Lung (tissue), 12 donors: Measurements from ENCODE around the gene MAD2L2. TPM values are rescaled to one million over a fixed set of nuclear protein-coding genes. Genes with fewer than 3 reads are reported as not detected.

Experiments used
- ATAC-seq: fragments of 200-7000 bp; cut with Tn5 transposase; one replicate; pipeline ENCODE4 v1.9.1; 2020; ENCODE audit warnings: moderate number of reproducible peaks; ENCODE audit not compliant: insufficient read depth, low FRiP score
- DNase-seq, 3 donors: peaks; one replicate each; pipeline ENCODE4 v3.0.0-alpha.2; 2013 to 2017
- H3K27ac ChIP-seq, 2 donors: one replicate each; pipeline ENCODE4 v1.5.1; 2013; ENCODE audit warnings: mild to moderate bottlenecking in 2 of 2, moderate library complexity in 2 of 2, control low read depth in 1 of 2, inconsistent platforms in 1 of 2, low read depth in 1 of 2, low read length in 1 of 2
- H3K27me3 ChIP-seq, 3 donors: one replicate each; pipeline ENCODE4 v1.5.1; 2013; ENCODE audit warnings: low read length in 2 of 3; ENCODE audit not compliant: control insufficient read depth in 3 of 3, insufficient read depth in 3 of 3
- H3K36me3 ChIP-seq, 4 donors: one replicate each; pipeline ENCODE4 v1.5.1; 2013; ENCODE audit warnings: low read length in 4 of 4, mild to moderate bottlenecking in 1 of 4, moderate library complexity in 1 of 4; ENCODE audit not compliant: control insufficient read depth in 4 of 4, insufficient read depth in 4 of 4
- H3K4me1 ChIP-seq, 5 donors: one replicate each; pipeline ENCODE4 v1.5.1; 2013; ENCODE audit warnings: low read length in 5 of 5, mild to moderate bottlenecking in 2 of 5, moderate library complexity in 1 of 5; ENCODE audit not compliant: control insufficient read depth in 5 of 5, insufficient read depth in 5 of 5
- H3K4me3 ChIP-seq: one replicate; pipeline ENCODE4 v1.5.1; 2013; ENCODE audit warnings: mild to moderate bottlenecking, control low read depth, moderate library complexity
- H3K9ac ChIP-seq, 2 donors: one replicate each; pipeline ENCODE4 v1.5.1; 2013; ENCODE audit warnings: low read length in 2 of 2, control low read depth in 1 of 2; ENCODE audit not compliant: insufficient read depth in 1 of 2
- H3K9me3 ChIP-seq, 4 donors: one replicate each; pipeline ENCODE4 v1.5.1; 2013; ENCODE audit warnings: low read length in 3 of 4, mild to moderate bottlenecking in 1 of 4, moderate library complexity in 1 of 4; ENCODE audit not compliant: control insufficient read depth in 4 of 4, insufficient read depth in 3 of 4
- CTCF ChIP-seq: IDR thresholded peaks from 2 replicates; pipeline ENCODE4 v1.5.1; 2012; ENCODE audit warnings: mild to moderate bottlenecking; ENCODE audit errors: control extremely low read depth, extremely low read depth
- WGBS, 2 donors: extraction: QIAGEN DNeasy Blood & Tissue Kit; methylation state at CpG; one replicate each; pipeline ENCODE4 v1.1.7; 2013; 5-methylcytosine and 5-hydroxymethylcytosine counted together
- polyA plus RNA-seq, 2 donors: library from polyadenylated mRNA; stranded (reverse); fragments of 200-250 nt; gene quantifications; one replicate each; pipeline ENCODE4 v1.2.1, GENCODE V29; 2013
- total RNA-seq, 2 donors: library from RNA; depleted of rRNA in 1 of 2; stranded (reverse); fragments of >200 nt in 1 of 2; gene quantifications; one replicate each; pipeline ENCODE4 v1.2.1, GENCODE V29; 2014 to 2021
- donor health status: control.
- donor health status: control.
- donor health status: Bipolar disorder and iron deficiency.
- donor health status: healthy.
- donor health status: DM: yes; HTN: yes; CAD: no.

MAD2L2 gene
- total and polyA plus RNA-seq, 4 donors, result 23.4 to 61.9 (median 30.5) TPM

- 71 to 72% methylated on average over 6 of the region's 6 CpGs for WGBS, 2 donors
- Histone ChIP-seq H3K4me1 (peaks cover 0 to 10% (median 0%) of the 10 kb centered on the region in 5 donors), H3K36me3 (peaks cover 3 to 46% (median 11%) of the 10 kb centered on the region in 4 donors), H3K4me3 (no peak overlapping the region), H3K9ac (no peak overlapping the region), H3K27ac (peak overlapping the region in 1 of 2 donors; percentile 39), H3K27me3 (no peaks in the 10 kb centered on the region), H3K9me3 (no peaks in the 10 kb centered on the region)
- no peak for ATAC-seq
- no peak for TF ChIP-seq CTCF
- no peak for DNase-seq
Measured at GRCh38 chr1:11670747-11671146, 10.2 kb downstream of the MAD2L2 start.

- 89 to 91% methylated on average over 14 of the region's 14 CpGs for WGBS, 2 donors
- Histone ChIP-seq H3K4me1 (peaks cover 0 to 10% (median 0%) of the 10 kb centered on the region in 5 donors), H3K27me3 (no peaks in the 10 kb centered on the region), H3K9ac (no peak overlapping the region), H3K27ac (no peak overlapping the region), H3K4me3 (no peak overlapping the region), H3K36me3 (peaks cover 0 to 28% (median 10%) of the 10 kb centered on the region in 4 donors), H3K9me3 (no peaks in the 10 kb centered on the region)
- ATAC-seq (no peak), DNase-seq (no peak)
- no peak for TF ChIP-seq CTCF
Measured at GRCh38 chr1:11668516-11668915, 12.4 kb downstream of the MAD2L2 start.

- Histone ChIP-seq H3K36me3 (peaks cover 0 to 9% (median 3%) of the 10 kb centered on the region in 4 donors), H3K27me3 (no peaks in the 10 kb centered on the region), H3K9me3 (no peaks in the 10 kb centered on the region), H3K4me3 (peak overlapping the region; percentile 51), H3K4me1 (peaks cover 0 to 2% (median 0%) of the 10 kb centered on the region in 5 donors), H3K9ac (peak overlapping the region in 1 of 2 donors; percentile 47), H3K27ac (peak overlapping the region; percentile 38 to 76)
- ATAC-seq, result peak; percentile 45
- TF ChIP-seq CTCF, result no peak
- DNase-seq, result peak; percentile 62 to 66 (median 63)
- 1% methylated on average over 52 to 66 of the region's 66 CpGs for WGBS, 2 donors
Measured at GRCh38 chr1:11664336-11665065, 16.4 kb downstream of the MAD2L2 start.
